Testis (tissue), 3 donors: Measurements from ENCODE around the gene RPTOR. TPM values are rescaled to one million over a fixed set of nuclear protein-coding genes. Genes with fewer than 3 reads are reported as not detected.

Experiments
- DNase-seq: peaks from one replicate; pipeline ENCODE4 v3.0.0-alpha.2; 2019
- H3K27ac ChIP-seq, 2 donors: fragments of 200-600 bp; sonication (generic); one replicate each; pipeline ENCODE4 v1.5.1; 2019
- H3K27me3 ChIP-seq: fragments of 200-600 bp; sonication (generic); one replicate; pipeline ENCODE4 v1.5.1; 2019
- H3K36me3 ChIP-seq: fragments of 200-600 bp; sonication (generic); one replicate; pipeline ENCODE4 v1.5.1; 2017; ENCODE audit warnings: low read depth; ENCODE audit errors: missing control alignments
- H3K4me1 ChIP-seq: fragments of 200-600 bp; sonication (generic); one replicate; pipeline ENCODE4 v1.5.1; 2019
- H3K4me3 ChIP-seq, 2 donors: fragments of 200-600 bp; sonication (generic); one replicate each; pipeline ENCODE4 v1.5.1; 2017 to 2019
- H3K9me3 ChIP-seq: fragments of 200-600 bp; sonication (generic); one replicate; pipeline ENCODE4 v1.5.1; 2017
- CTCF ChIP-seq, 3 experiments: fragments of 450-650 bp in 2 of 3; fragments of 200-600 bp in 1 of 3; sonication (generic) in 1 of 3; IDR thresholded peaks; one replicate each; pipeline ENCODE4 v1.5.1; 2016 to 2019; ENCODE audit warnings: antibody characterized with exemption in 3 of 3, mild to moderate bottlenecking in 2 of 3, moderate library complexity in 1 of 3
- POLR2A ChIP-seq: fragments of 450-650 bp; IDR thresholded peaks from one replicate; pipeline ENCODE4 v1.6.1; 2017; ENCODE audit warnings: antibody characterized with exemption, mild to moderate bottlenecking, moderate library complexity
- WGBS, 2 donors: methylation state at CpG; one replicate each; pipeline ENCODE4 v1.1.5; 2018; 5-methylcytosine and 5-hydroxymethylcytosine counted together
- intact Hi-C: fragments of 100-400 bp; cut with DNase I; formaldehyde crosslinking; loops from one replicate; pipeline ENCODE4 v1.15.1; 2023; ENCODE audit warnings: low total_unique reads
- polyA plus RNA-seq: library from polyadenylated mRNA; stranded (reverse); fragments of 350-450 nt; fragmentation: Illumina TruSeq; extraction: RNeasy Lipid Tissue Mini Kit (QIAGEN cat#74804); gene quantifications from one replicate; pipeline ENCODE4 v1.2.3, GENCODE V29; 2014; ENCODE audit warnings: low read depth, low replicate concordance; ENCODE audit not compliant: insufficient read depth
- total RNA-seq, 2 donors: library from RNA; depleted of rRNA; stranded (reverse); fragments of >200 nt; gene quantifications; one replicate each; pipeline ENCODE4 v1.2.3, GENCODE V29; 2016

RPTOR gene
- total and polyA plus RNA-seq, 3 donors from 2014 or later = 21.8 to 68.3 (median 56.6) TPM

GRCh38 chr17:80518392-80518791 is 26.2 kb upstream of the RPTOR start:
- H3K27me3 ChIP-seq = no peaks in the 10 kb centered on the region
- no peaks in the 10 kb centered on the region for H3K36me3 ChIP-seq
- no peak overlapping the region for H3K27ac ChIP-seq
- DNase-seq = no peak
- WGBS, 2 donors = 69 to 100% methylated on average over 1 of the region's 1 CpG
- H3K4me3 ChIP-seq = no peak overlapping the region
- intact Hi-C loops = no loop called here
- H3K9me3 ChIP-seq = no peaks in the 10 kb centered on the region
- no peak for TF ChIP-seq CTCF (IDR thresholded peaks at IDR 0.05)
- no peak for TF ChIP-seq POLR2A
- H3K4me1 ChIP-seq = peaks cover 18% of the 10 kb centered on the region

- H3K36me3 ChIP-seq = no peaks in the 10 kb centered on the region
- H3K27me3 ChIP-seq = no peaks in the 10 kb centered on the region
- TF ChIP-seq CTCF (IDR thresholded peaks at IDR 0.05) = no peak
- TF ChIP-seq POLR2A = no peak
- no peak overlapping the region for H3K4me3 ChIP-seq
- H3K9me3 ChIP-seq = no peaks in the 10 kb centered on the region
- 67 to 77% methylated on average over 7 of the region's 7 CpGs for WGBS, 2 donors
- peaks cover 13% of the 10 kb centered on the region for H3K4me1 ChIP-seq
- intact Hi-C loops = no loop called here
- no peak overlapping the region for H3K27ac ChIP-seq
- no peak for DNase-seq
Measured at GRCh38 chr17:80519091-80519781, 25.4 kb upstream of the RPTOR start.

- H3K9me3 ChIP-seq = no peaks in the 10 kb centered on the region
- 46 to 51% methylated on average over 9 to 10 of the region's 10 CpGs for WGBS, 2 donors
- H3K27ac ChIP-seq = no peak overlapping the region
- peaks cover 16% of the 10 kb centered on the region for H3K4me1 ChIP-seq
- intact Hi-C loops = no loop called here
- TF ChIP-seq POLR2A = no peak
- no peak for TF ChIP-seq CTCF (IDR thresholded peaks at IDR 0.05)
- no peaks in the 10 kb centered on the region for H3K36me3 ChIP-seq
- no peak for DNase-seq
- no peaks in the 10 kb centered on the region for H3K27me3 ChIP-seq
- H3K4me3 ChIP-seq = no peak overlapping the region
Measured at GRCh38 chr17:80520810-80521455, 23.7 kb upstream of the RPTOR start.

GRCh38 chr17:80523054-80523744 is 21.4 kb upstream of the RPTOR start:
- Histone ChIP-seq H3K27me3 (no peaks in the 10 kb centered on the region), H3K9me3 (no peaks in the 10 kb centered on the region)
- intact Hi-C loops = no loop called here

More at GRCh38 chr17:80523054-80523744, 21.4 kb upstream of the RPTOR start:
- no peak for TF ChIP-seq POLR2A
- TF ChIP-seq CTCF (IDR thresholded peaks at IDR 0.05) = no peak
- H3K4me3 ChIP-seq = no peak overlapping the region
- DNase-seq = peak; percentile 35
- WGBS, 2 donors = 53 to 85% methylated on average over 4 to 12 of the region's 12 CpGs
- no peak overlapping the region for H3K27ac ChIP-seq
- H3K36me3 ChIP-seq = no peaks in the 10 kb centered on the region
- H3K4me1 ChIP-seq = peaks cover 16% of the 10 kb centered on the region
